H1 (cell line): ENCODE results near the gene PROZ. TPM values are rescaled to one million over a fixed set of nuclear protein-coding genes. Genes with fewer than 3 reads are reported as not detected.

Source experiments
- CHD1 ChIP-seq: IDR thresholded peaks from 2 replicates; pipeline ENCODE4 v1.6.1; 2012; ENCODE audit warnings: low read depth, low read length, improper control_type of control experiment
- EZH2 ChIP-seq: fragments of 200-600 bp; sonication (generic); IDR thresholded peaks from 2 replicates; pipeline ENCODE4 v1.7.1; 2012; ENCODE audit warnings: low read depth, mild to moderate bottlenecking, moderate library complexity, low read length, inconsistent platforms; ENCODE audit not compliant: severe bottlenecking
- HDAC6 ChIP-seq: IDR thresholded peaks from one replicate; pipeline ENCODE4 v1.7.1; 2012; ENCODE audit warnings: low read depth, mild to moderate bottlenecking, inconsistent platforms, low read length, moderate library complexity
- JUND ChIP-seq: IDR thresholded peaks from 2 replicates; pipeline ENCODE4 v1.6.1; 2011; ENCODE audit warnings: mild to moderate bottlenecking, improper control_type of control experiment, low read length
- KDM1A ChIP-seq: fragments of 200-600, 300-600 bp; sonication (generic); IDR thresholded peaks from 2 replicates; pipeline ENCODE4 v1.7.1; 2016; ENCODE audit warnings: mild to moderate bottlenecking, low read length, borderline replicate concordance
- NRF1 ChIP-seq: IDR thresholded peaks from 2 replicates; pipeline ENCODE4 v1.6.1; 2011; ENCODE audit warnings: mild to moderate bottlenecking, low read depth, low read length, improper control_type of control experiment
- POLR2AphosphoS5 ChIP-seq: IDR thresholded peaks from 2 replicates; pipeline ENCODE4 v1.6.1; 2011; ENCODE audit warnings: low read depth, low read length
- POU5F1 ChIP-seq: IDR thresholded peaks from 2 replicates; pipeline ENCODE4 v1.6.1; 2011; ENCODE audit warnings: low read depth, mild to moderate bottlenecking, low read length, moderate library complexity
- RNF2 ChIP-seq: fragments of 200-900, 300-1000 bp; sonication (generic); IDR thresholded peaks from 2 replicates; pipeline ENCODE4 v1.7.1; 2016; ENCODE audit warnings: borderline replicate concordance, low read depth, mild to moderate bottlenecking, antibody characterized with exemption, low read length; ENCODE audit not compliant: poor library complexity, severe bottlenecking; ENCODE audit errors: missing control alignments
- SP1 ChIP-seq: IDR thresholded peaks from 2 replicates; pipeline ENCODE4 v1.6.1; 2011; ENCODE audit warnings: low read depth, low read length
- SRF ChIP-seq: IDR thresholded peaks from 2 replicates; pipeline ENCODE4 v1.6.1; 2011; ENCODE audit warnings: mild to moderate bottlenecking, low read depth, low read length, moderate library complexity
- polyA plus RNA-seq, 7 experiments: library from polyadenylated mRNA; depleted of rRNA in 3 of 7; stranded (reverse) in 5 of 7; unstranded in 2 of 7; fragments of >200 nt in 5 of 7; fragments of 200-250 nt in 2 of 7; gene quantifications; 1 replicate in 5 of 7; 2 replicates in 1 of 7; 4 replicates in 1 of 7; pipeline versions ENCODE4 v1.2.1 to v1.2.3, GENCODE V29; 2011 to 2013; ENCODE audit warnings: missing spikeins in 2 of 7, mixed read lengths in 2 of 7
- total RNA-seq: library from RNA; stranded (reverse); fragmentation: NEBNext Ultra II Directional; extraction: Animal tissue kit (Norgen Biotek cat#: 25700); gene quantifications from 2 replicates; pipeline ENCODE4 v1.2.1, GENCODE V29; 2021

Gene PROZ
- total and polyA plus RNA-seq, 2 of the 8 experiments (the other 6 are each of a cell fraction or from before 2014, with no cell fraction given): not detected

GRCh38 chr13:113110048-113110851 lies 48.2 kb upstream of the PROZ start (continued):
- TF ChIP-seq EZH2 (peak; percentile 86), POLR2AphosphoS5 (no peak), KDM1A (no peak), JUND (no peak), HDAC6 (no peak), NRF1 (no peak), RNF2 (peak; percentile 51), SRF (no peak), SP1 (no peak), POU5F1 (no peak), CHD1 (no peak)
